Adrenal gland (tissue), 12 donors: ENCODE results near the gene RPL10. TPM values are rescaled to one million over a fixed set of nuclear protein-coding genes. Genes with fewer than 3 reads are reported as not detected.

Experiments used
- DNase-seq, 7 donors: peaks; one replicate each; pipeline ENCODE4 v3.0.0-alpha.2; 2019 to 2020
- H3K27ac ChIP-seq, 5 donors: fragments of 200-600 bp; sonication (generic) in 4 of 5; 1 replicate in 3 of 5; 2 replicates in 2 of 5; pipeline versions ENCODE4 v1.5.1 to v1.8.0; 2016 to 2020; ENCODE audit warnings: mild to moderate bottlenecking in 1 of 5
- H3K27me3 ChIP-seq: fragments of 200-600 bp; 2 replicates; pipeline ENCODE4 v1.8.0; 2021
- H3K36me3 ChIP-seq, 2 donors: fragments of 200-600 bp; replicated peaks in 1 of 2; 1 replicate in 1 of 2; 2 replicates in 1 of 2; pipeline versions ENCODE4 v1.5.1 to v1.8.0; 2018 to 2022
- H3K4me1 ChIP-seq, 2 donors: fragments of 200-600 bp; replicated peaks in 1 of 2; 1 replicate in 1 of 2; 2 replicates in 1 of 2; pipeline versions ENCODE4 v1.5.1 to v1.8.0; 2018 to 2021
- H3K4me3 ChIP-seq, 4 donors: fragments of 200-600 bp; sonication (generic) in 3 of 4; one replicate each; pipeline ENCODE4 v1.5.1; 2016 to 2018
- H3K9me3 ChIP-seq, 3 donors: fragments of 200-600 bp; sonication (generic) in 1 of 3; replicated peaks in 1 of 3; 1 replicate in 2 of 3; 2 replicates in 1 of 3; pipeline versions ENCODE4 v1.5.1 to v1.8.0; 2016 to 2021
- POLR2A ChIP-seq, 2 donors: fragments of 450-650 bp; IDR thresholded peaks; one replicate each; pipeline ENCODE4 v1.6.1; 2017; ENCODE audit warnings: antibody characterized with exemption in 2 of 2, mild to moderate bottlenecking in 2 of 2, moderate library complexity in 1 of 2
- WGBS, 4 donors: extraction: QIAGEN DNeasy Blood & Tissue Kit in 2 of 4; methylation state at CpG; one replicate each; pipeline versions ENCODE4 v1.1.5 to v1.1.7; 2013 to 2017; 5-methylcytosine and 5-hydroxymethylcytosine counted together
- intact Hi-C, 2 donors: fragments of 100-400 bp; cut with DNase I; formaldehyde crosslinking; loops; one replicate each; pipeline versions ENCODE4 v1.14.1 to v1.15.0; 2022 to 2023
- polyA plus RNA-seq, 3 donors: library from polyadenylated mRNA; stranded (reverse); fragments of 200-250 nt in 2 of 3; fragments of 350-450 nt in 1 of 3; fragmentation: Illumina TruSeq in 1 of 3; extraction: RNeasy Lipid Tissue Mini Kit (QIAGEN cat#74804) in 1 of 3; gene quantifications; one replicate each; pipeline ENCODE4 v1.2.3, GENCODE V29; 2013 to 2014
- total RNA-seq, 9 donors: library from RNA; depleted of rRNA in 4 of 9; stranded (reverse); fragments of >200 nt in 4 of 9; fragments of 120-200 nt in 1 of 9; fragmentation: NEBNext Ultra II Directional in 1 of 9; extraction: Animal tissue kit (Norgen Biotek cat#: 25700) in 1 of 9; gene quantifications; one replicate each; pipeline versions ENCODE4 v1.1.0 to v1.2.4, GENCODE V29; 2013 to 2023
- TF ChIP-seq, protein P1 (sequence below), 6 experiments: fragments of 450-650 bp in 4 of 6; fragments of 200-600 bp in 2 of 6; sonication (generic) in 1 of 6; IDR thresholded peaks; 1 replicate in 5 of 6; 2 replicates in 1 of 6; pipeline versions ENCODE4 v1.5.1 to v1.8.0; 2016 to 2021; ENCODE audit warnings: antibody characterized with exemption in 6 of 6, mild to moderate bottlenecking in 2 of 6, moderate library complexity in 1 of 6
- donor health status: healthy with polysubstance abuse.
- donor health status: Bipolar disorder and iron deficiency.
- donor health status: DM: yes; HTN: yes; CAD: no.
- donor health status: DM: no; HTN: no; CAD: no.
- donor health status: DM: no; HTN: no; CAD: no.
- donor health status: DM: yes; HTN: yes; CAD: no.

RPL10 gene
- total and polyA plus RNA-seq, 12 donors = 626 to 5,287 (median 2,443) TPM

DNA sequence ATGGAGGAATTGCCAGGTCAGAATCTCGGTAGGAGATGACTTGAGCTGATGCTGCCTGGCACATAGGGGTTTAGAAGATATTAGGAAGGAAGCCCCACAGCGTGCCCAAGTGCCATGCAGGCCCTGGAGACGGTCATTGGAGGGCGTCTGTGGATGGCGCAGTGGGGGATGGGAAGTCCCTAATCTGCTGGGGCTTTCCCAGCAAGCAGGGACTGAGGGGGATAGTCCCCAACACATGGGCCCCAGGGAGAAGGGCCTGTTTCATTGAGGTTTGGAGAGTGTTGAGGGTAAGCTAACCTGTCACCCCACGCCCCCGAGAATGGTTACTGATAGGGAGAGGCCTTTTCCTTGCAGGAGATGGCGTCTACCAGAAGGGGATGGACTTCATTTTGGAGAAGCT is 21.0 kb downstream of the RPL10 start:
- WGBS, 4 donors = 89 to 93% (median 91%) methylated on average over 7 to 8 of the region's 8 CpGs
- TF ChIP-seq, protein P1, sequence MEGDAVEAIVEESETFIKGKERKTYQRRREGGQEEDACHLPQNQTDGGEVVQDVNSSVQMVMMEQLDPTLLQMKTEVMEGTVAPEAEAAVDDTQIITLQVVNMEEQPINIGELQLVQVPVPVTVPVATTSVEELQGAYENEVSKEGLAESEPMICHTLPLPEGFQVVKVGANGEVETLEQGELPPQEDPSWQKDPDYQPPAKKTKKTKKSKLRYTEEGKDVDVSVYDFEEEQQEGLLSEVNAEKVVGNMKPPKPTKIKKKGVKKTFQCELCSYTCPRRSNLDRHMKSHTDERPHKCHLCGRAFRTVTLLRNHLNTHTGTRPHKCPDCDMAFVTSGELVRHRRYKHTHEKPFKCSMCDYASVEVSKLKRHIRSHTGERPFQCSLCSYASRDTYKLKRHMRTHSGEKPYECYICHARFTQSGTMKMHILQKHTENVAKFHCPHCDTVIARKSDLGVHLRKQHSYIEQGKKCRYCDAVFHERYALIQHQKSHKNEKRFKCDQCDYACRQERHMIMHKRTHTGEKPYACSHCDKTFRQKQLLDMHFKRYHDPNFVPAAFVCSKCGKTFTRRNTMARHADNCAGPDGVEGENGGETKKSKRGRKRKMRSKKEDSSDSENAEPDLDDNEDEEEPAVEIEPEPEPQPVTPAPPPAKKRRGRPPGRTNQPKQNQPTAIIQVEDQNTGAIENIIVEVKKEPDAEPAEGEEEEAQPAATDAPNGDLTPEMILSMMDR (IDR thresholded peaks at IDR 0.05) = no peak
- no peak for TF ChIP-seq POLR2A (IDR thresholded peaks at IDR 0.05)
- no peaks in the 10 kb centered on the region for H3K4me1 ChIP-seq
- intact Hi-C loops = no loop called here
- H3K27me3 ChIP-seq = no peaks in the 10 kb centered on the region
- no peaks in the 10 kb centered on the region for H3K36me3 ChIP-seq
- no peak overlapping the region for H3K4me3 ChIP-seq
- DNase-seq = no peak
- no peaks in the 10 kb centered on the region for H3K9me3 ChIP-seq
- H3K27ac ChIP-seq = peak overlapping the region in 2 of 5 donors; percentile 48 to 72

- peak in 5 of 7 donors; percentile 54 to 78 (median 64) for DNase-seq
- H3K27ac ChIP-seq = peak overlapping the region in 2 of 5 donors; percentile 48 to 72
These were observed 21.7 kb downstream of the RPL10 start for GRCh38 chrX:154419688-154420401.

GRCh38 chrX:154420402-154420756 is 22.2 kb downstream of the RPL10 start:
- no peak for TF ChIP-seq POLR2A (IDR thresholded peaks at IDR 0.05)
- TF ChIP-seq, protein P1 (IDR thresholded peaks at IDR 0.05) = no peak
- Histone ChIP-seq H3K27me3 (no peaks in the 10 kb centered on the region), H3K9me3 (no peaks in the 10 kb centered on the region), H3K27ac (peak overlapping the region in 2 of 5 donors; percentile 48 to 72), H3K36me3 (no peaks in the 10 kb centered on the region), H3K4me1 (no peaks in the 10 kb centered on the region), H3K4me3 (no peak overlapping the region)
- intact Hi-C loops = no loop called here
- 73 to 79% (median 75%) methylated on average over 3 to 10 of the region's 10 CpGs for WGBS, 4 donors
- DNase-seq = no peak

More at GRCh38 chrX:154419688-154420401, 21.7 kb downstream of the RPL10 start:
- WGBS, 4 donors = 45 to 64% (median 55%) methylated on average over 15 to 19 of the region's 19 CpGs; no CpG with 5 or more reads in 1 of the 4 donors
- H3K36me3 ChIP-seq = no peaks in the 10 kb centered on the region
- no peak overlapping the region for H3K4me3 ChIP-seq
- intact Hi-C loops = no loop called here
- no peaks in the 10 kb centered on the region for H3K4me1 ChIP-seq
- H3K9me3 ChIP-seq = no peaks in the 10 kb centered on the region
- H3K27me3 ChIP-seq = no peaks in the 10 kb centered on the region
- TF ChIP-seq, protein P1 (IDR thresholded peaks at IDR 0.05) = no peak
- TF ChIP-seq POLR2A (IDR thresholded peaks at IDR 0.05) = peak in 1 of 2 donors; percentile 35

DNA sequence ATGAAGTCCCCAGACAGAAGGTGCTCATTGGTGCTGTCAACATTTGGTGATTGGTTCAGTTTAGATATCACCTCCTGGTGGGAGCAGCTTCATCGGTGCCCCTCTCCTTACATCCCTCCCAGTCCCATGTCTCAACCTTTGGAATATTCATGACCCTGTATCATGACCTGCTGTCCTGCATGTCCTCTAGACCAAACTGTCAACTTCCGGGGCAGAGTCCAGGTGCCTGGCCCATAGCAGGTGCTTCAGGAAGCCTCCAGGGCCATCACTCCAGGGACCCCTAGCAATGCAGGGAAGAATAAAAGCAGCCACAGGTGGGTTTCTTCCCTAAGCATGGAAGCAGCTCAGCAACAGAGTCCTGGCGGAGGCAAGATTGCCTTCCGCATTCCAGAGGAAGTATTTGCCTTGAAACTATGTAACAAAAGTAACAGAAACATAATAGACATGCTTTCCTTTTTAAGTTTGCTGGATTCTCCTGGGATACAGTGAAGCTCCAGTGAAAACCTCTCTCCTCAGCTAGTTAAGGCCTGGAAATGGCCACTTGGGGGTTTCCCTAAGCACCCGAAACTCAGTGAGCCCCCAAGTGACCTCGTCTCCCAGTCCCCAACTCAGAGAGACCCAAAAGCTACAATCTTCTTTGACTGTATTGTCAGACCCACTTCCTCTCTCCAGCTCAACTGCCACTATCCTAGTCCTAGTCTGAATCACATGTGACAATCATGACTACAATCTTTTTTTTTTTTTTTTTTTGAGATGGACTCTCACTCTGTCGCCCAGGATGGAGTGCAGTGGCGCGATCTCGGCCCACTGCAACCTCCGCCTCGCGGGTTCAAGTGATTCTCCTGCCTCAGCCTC is 29.0 kb downstream of the RPL10 start:
- Histone ChIP-seq H3K4me3 (peak overlapping the region in 1 of 4 donors; percentile 64), H3K27ac (no peak overlapping the region), H3K36me3 (peaks cover 0 to 7% of the 10 kb centered on the region in 2 donors), H3K27me3 (no peaks in the 10 kb centered on the region), H3K9me3 (no peaks in the 10 kb centered on the region), H3K4me1 (peaks cover 0 to 15% of the 10 kb centered on the region in 2 donors)
- no peak for DNase-seq
- WGBS, 4 donors = 80 to 85% (median 82%) methylated on average over 9 to 13 of the region's 13 CpGs
- TF ChIP-seq, protein P1 (IDR thresholded peaks at IDR 0.05) = no peak
- no peak for TF ChIP-seq POLR2A (IDR thresholded peaks at IDR 0.05)
- intact Hi-C loops = no loop called here
